Transverse colon (tissue), 3 donors: ENCODE results near the gene CITED2.

Experiments
- POLR2A ChIP-seq: fragments of 450-650 bp; IDR thresholded peaks from one replicate; pipeline ENCODE4 v1.6.1; 2016; ENCODE audit warnings: antibody characterized with exemption, mild to moderate bottlenecking, moderate library complexity
- TF ChIP-seq, protein P1 (sequence below), 5 experiments: fragments of 200-600 bp in 3 of 5; fragments of 450-650 bp in 2 of 5; sonication (generic) in 3 of 5; IDR thresholded peaks; 1 replicate in 2 of 5; 2 replicates in 3 of 5; pipeline ENCODE4 v1.5.1; 2016 to 2017; ENCODE audit warnings: antibody characterized with exemption in 5 of 5, inconsistent platforms in 3 of 5, mild to moderate bottlenecking in 2 of 5, moderate library complexity in 1 of 5

DNA sequence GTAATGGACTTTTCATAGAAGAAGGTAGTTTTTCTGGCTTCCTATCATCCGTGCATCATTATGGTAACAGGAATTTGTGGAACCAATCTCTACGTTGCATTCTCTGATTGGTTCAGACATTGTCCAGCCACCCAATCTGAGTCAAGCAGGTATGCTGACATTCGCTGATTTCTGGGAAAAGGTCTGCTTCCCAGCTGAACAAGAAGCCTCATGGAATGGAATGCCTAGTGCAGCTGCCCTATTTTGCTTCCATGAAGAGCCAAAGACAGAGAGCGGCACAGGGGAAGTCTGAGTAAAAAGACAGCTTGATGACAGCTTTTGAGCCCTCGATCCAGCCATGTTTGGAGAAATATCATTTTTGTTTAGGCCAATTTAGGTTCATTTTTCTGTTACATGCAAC, 44.1 kb downstream of the CITED2 start:
- TF ChIP-seq, protein P1, sequence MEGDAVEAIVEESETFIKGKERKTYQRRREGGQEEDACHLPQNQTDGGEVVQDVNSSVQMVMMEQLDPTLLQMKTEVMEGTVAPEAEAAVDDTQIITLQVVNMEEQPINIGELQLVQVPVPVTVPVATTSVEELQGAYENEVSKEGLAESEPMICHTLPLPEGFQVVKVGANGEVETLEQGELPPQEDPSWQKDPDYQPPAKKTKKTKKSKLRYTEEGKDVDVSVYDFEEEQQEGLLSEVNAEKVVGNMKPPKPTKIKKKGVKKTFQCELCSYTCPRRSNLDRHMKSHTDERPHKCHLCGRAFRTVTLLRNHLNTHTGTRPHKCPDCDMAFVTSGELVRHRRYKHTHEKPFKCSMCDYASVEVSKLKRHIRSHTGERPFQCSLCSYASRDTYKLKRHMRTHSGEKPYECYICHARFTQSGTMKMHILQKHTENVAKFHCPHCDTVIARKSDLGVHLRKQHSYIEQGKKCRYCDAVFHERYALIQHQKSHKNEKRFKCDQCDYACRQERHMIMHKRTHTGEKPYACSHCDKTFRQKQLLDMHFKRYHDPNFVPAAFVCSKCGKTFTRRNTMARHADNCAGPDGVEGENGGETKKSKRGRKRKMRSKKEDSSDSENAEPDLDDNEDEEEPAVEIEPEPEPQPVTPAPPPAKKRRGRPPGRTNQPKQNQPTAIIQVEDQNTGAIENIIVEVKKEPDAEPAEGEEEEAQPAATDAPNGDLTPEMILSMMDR (IDR thresholded peaks at IDR 0.05) = no peak
- TF ChIP-seq POLR2A = no peak
